NCI-H1092 (cell line): ENCODE results near the gene ADD3.

Experiments
- DNase-seq: peaks from one replicate; lab custom pipeline; 2025; lab: John Stamatoyannopoulos, UW

The ADD3 gene

GRCh38 chr10:110068780-110069179 is 61.0 kb downstream of the ADD3 start:
- DNase-seq = no peak

- DNase-seq = no peak
Observed at GRCh38 chr10:110069502-110069982, 61.8 kb downstream of the ADD3 start.

- no peak for DNase-seq
Observed at GRCh38 chr10:110073896-110074295, 66.1 kb downstream of the ADD3 start.

- DNase-seq = no peak
Observed at GRCh38 chr10:110074298-110074697, 66.5 kb downstream of the ADD3 start.

GRCh38 chr10:110074758-110075671 is 67.2 kb downstream of the ADD3 start:
- DNase-seq = no peak

GRCh38 chr10:110075686-110076085 is 67.9 kb downstream of the ADD3 start:
- no peak for DNase-seq

- no peak for DNase-seq
Observed at GRCh38 chr10:110076559-110077318, 69.0 kb downstream of the ADD3 start.

DNA sequence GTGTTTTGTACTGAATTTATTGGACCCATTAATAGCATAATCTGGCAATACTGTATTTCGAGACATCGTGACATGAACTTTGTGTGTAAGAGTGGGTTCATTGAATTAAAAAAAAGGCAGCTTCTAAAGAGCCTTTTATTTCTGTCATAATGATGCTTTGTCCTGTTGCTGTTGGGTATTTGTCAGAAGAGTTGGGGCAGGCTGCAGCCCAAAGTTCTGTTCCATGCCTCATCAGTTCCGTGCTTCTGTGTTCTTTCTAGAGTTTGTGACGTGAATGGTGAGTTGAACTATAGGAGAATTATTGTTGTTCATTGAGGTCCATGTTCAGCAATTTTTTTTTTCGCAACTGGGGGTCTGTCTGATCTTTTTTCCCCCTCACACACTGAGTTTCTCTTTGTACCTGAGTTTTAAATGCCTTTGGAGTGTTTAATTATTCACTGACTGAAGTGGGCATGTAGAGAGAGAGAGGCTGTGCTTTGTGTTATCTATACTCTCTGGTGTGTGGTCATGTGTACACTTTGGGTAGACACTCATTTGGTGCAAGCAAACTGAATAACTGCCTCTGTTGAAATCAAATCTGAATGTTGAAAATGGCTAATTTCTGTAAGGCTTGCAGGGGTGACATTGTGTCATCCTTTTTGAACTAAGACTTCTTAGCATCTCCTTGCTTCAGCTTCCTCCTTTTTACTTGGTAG is 69.8 kb downstream of the ADD3 start:
- no peak for DNase-seq

- no peak for DNase-seq
Observed at GRCh38 chr10:110078317-110078716, 70.5 kb downstream of the ADD3 start.

DNA sequence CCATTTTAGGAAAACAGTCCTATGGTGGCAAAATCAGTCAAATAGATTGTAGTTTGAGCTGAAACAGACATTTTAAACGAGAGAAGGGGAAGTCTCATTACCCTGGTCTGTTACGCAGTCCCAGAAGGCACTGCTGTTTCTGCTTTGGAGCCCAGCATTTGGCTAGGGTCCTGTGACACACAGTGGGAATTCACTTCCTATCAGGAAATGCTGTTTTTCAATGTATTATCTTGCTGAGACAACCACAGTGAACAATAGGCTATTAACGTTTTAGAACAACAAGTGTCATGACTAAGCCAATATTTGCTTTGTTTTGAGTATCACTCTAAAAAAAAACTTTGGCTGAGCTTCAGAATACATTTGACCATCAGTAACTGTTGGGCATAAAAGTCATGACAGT is 74.1 kb downstream of the ADD3 start:
- DNase-seq = no peak

- no peak for DNase-seq
Observed at GRCh38 chr10:110083884-110084283, 76.1 kb downstream of the ADD3 start.

GRCh38 chr10:110087682-110088081 is 79.9 kb downstream of the ADD3 start:
- no peak for DNase-seq

DNA sequence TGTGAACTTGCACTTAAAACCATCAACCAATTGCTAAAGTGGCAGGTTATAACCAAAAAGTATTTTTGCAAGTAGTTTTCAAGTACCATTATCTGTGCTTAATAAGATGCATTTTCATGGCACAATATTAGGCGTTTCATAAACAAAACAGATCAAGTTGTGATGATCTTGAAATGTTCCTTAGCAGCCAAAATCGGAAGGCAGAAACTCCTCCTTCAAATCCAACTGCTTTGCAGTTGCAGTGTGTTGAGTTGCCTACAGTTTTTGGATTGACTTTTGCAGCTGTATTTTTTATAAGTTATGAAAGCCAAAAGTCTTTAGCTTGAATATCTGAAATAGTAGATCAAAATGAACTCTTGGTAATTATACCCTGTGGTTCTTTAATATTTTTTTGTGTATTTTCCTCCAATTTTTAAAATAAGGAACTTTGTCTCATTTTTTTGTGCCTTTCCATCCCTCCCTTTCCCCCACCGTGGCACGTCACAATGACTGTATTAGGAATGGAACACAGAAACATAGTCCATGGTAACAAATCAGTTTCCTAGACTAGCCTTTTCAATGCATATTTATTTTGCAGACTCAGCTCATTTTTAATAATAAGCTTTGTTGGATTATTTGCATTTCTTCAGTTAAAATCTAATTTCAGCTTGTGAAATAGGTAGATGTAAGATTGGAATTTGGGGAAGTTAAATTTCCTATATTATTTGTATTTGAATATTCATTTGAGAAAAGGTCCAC is 80.8 kb downstream of the ADD3 start:
- no peak for DNase-seq

GRCh38 chr10:110091830-110092229 is 84.0 kb downstream of the ADD3 start:
- DNase-seq = no peak

DNA sequence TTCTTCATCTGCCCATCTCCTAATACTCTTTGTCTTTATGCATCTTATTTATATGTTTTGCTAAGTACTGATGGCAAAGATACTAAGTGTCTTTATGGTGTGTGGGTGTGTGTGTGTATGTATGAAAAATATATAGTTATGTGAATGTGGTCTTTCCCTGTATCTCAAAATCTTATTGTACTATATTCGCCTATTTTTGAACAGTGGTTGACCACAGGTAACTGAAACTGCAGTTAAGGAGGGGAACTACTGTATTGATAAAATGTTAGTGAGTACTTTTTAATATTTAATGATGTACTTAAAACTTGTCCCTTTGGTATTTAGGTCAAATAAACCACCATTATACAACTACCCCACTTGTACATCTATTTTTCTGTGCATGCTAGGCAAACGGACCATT is 85.9 kb downstream of the ADD3 start:
- DNase-seq = no peak

DNA sequence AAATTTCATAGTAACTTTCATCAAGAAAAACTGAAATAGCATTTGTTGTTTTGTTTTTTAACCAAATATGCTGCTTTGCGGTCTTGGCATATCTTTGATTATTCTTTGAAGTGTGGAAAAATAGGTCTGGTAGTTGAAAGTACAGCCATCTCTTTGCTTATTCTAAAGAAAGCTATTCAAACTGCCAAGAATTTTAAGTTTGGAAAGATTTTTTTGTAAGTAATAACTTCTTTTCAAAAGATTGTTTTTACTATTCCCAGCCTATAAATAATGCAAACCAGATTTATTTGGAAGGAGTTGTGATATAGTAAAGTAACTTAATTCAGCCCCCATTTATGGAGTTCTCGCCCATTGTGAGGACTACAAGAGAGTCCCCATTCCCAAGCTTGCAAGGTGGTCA is 87.0 kb downstream of the ADD3 start:
- DNase-seq = no peak

GRCh38 chr10:110101464-110102144 is 93.8 kb downstream of the ADD3 start:
- DNase-seq = no peak

GRCh38 chr10:110103921-110104461 is 96.2 kb downstream of the ADD3 start:
- DNase-seq = no peak

DNA sequence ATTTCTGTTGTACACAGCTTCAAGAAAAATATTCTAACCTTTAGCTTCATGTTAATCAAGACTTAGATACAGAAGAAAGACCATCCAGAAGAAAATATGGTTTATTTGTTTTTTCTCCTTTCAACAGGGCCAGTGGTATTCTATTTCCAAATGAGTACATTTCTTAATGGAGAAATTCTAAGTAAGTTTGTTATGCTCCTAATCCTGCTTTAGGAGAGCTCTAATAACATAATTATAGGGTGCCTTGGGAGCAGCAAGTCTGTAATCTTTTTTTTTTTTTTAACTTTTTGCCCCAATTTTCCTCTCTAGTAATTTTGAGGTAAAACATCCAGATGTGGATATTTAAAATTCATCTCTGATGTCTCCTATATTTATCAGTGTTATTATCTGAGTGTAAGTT is 98.1 kb downstream of the ADD3 start:
- no peak for DNase-seq

DNA sequence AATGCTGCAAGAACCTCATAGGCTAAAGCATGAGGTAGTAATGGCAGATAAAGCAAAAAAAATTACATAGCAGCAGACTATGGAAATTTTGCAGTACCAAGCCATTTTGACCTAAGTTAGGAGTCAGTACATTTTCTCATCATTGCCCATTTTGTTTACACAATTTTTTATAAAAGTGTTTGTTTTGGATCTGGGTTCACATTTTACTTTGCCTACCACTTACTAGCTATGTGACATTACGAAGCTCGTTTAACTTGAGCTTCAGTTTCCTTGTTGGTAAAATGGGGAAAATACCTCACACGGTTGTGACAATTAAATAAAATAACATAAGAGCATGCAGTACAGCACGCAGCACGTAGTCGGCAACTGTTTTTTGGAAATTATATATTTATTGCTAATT is 99.6 kb downstream of the ADD3 start:
- DNase-seq = no peak

GRCh38 chr10:110107887-110108286 is 100.1 kb downstream of the ADD3 start:
- DNase-seq = no peak
